ENCODE results near the gene GSTP1. TPM values are rescaled to one million over a fixed set of nuclear protein-coding genes. Genes with fewer than 3 reads are reported as not detected.
"Not testable (repeated sequence)": the region's sequence is repeated elsewhere in the genome, so short reads cannot be mapped to it uniquely, and the experiment has no call there.

Gene GSTP1
- polyA plus RNA-seq, 1 of the 3 experiments (the other 2 are of a cell fraction): 745 TPM

DNA sequence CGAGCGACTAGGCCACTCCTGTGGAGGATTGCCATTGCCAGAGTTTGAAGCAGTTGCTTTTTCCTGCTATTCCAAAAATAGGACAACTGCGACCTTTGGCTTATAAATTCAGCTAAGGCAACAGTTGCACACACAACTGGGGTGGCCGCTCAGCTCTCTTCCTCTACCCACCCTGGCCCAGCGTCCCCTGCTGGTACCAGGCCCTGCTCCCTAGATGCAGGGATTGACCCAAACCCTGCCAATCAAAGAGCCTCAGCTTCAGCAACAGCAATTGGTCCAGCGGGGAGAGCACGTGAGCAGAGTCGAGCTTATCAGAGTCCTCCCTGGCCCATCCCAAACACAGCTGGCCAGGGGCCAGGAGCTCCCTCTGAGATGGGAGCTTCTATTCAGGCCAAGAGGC is 38.3 kb upstream of the GSTP1 start:
- H3K27ac ChIP-seq (ENCODE audit: low read depth in 2 of 2, low read length in 1 of 2): no peak overlapping the region
- no peaks in the 10 kb centered on the region for H4K20me1 ChIP-seq (ENCODE audit: insufficient read depth)
- no peak overlapping the region for H2AFZ ChIP-seq (ENCODE audit: low read depth)
- no peaks in the 10 kb centered on the region for H3F3A ChIP-seq (replicated peaks; ENCODE audit: insufficient read depth)
- no peak overlapping the region for H3K4me2 ChIP-seq
- no peak overlapping the region for H3K4me3 ChIP-seq (ENCODE audit: low read depth in 2 of 2, low read length in 1 of 2)
- WGBS (ENCODE audit: low lambda C conversion rate): 77% methylated on average over 6 of the region's 8 CpGs
- H3K9me2 ChIP-seq: no peaks in the 10 kb centered on the region
- no peaks in the 10 kb centered on the region for H3K27me3 ChIP-seq (ENCODE audit: insufficient read depth)
- ChIA-PET POLR2A (no interaction called here), CTCF (interaction anchor here (1.0 to 1.9 kb wide), 2 partner anchors 25 to 27 kb away, joined by 3 to 4 read pairs; no protein-coding TSS in a partner anchor)
- no peaks in the 10 kb centered on the region for H3K79me2 ChIP-seq (ENCODE audit: insufficient read depth)
- no peak overlapping the region for H3K9ac ChIP-seq
- H3K9me3 ChIP-seq: no peaks in the 10 kb centered on the region
- no peaks in the 10 kb centered on the region for H3K4me1 ChIP-seq (ENCODE audit: control insufficient read depth in 1 of 2, insufficient read depth in 2 of 2, low read depth in 1 of 2, low read length in 1 of 2)
- DNase-seq: no peak
- TF ChIP-seq, protein P1, sequence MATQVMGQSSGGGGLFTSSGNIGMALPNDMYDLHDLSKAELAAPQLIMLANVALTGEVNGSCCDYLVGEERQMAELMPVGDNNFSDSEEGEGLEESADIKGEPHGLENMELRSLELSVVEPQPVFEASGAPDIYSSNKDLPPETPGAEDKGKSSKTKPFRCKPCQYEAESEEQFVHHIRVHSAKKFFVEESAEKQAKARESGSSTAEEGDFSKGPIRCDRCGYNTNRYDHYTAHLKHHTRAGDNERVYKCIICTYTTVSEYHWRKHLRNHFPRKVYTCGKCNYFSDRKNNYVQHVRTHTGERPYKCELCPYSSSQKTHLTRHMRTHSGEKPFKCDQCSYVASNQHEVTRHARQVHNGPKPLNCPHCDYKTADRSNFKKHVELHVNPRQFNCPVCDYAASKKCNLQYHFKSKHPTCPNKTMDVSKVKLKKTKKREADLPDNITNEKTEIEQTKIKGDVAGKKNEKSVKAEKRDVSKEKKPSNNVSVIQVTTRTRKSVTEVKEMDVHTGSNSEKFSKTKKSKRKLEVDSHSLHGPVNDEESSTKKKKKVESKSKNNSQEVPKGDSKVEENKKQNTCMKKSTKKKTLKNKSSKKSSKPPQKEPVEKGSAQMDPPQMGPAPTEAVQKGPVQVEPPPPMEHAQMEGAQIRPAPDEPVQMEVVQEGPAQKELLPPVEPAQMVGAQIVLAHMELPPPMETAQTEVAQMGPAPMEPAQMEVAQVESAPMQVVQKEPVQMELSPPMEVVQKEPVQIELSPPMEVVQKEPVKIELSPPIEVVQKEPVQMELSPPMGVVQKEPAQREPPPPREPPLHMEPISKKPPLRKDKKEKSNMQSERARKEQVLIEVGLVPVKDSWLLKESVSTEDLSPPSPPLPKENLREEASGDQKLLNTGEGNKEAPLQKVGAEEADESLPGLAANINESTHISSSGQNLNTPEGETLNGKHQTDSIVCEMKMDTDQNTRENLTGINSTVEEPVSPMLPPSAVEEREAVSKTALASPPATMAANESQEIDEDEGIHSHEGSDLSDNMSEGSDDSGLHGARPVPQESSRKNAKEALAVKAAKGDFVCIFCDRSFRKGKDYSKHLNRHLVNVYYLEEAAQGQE (IDR thresholded peaks at IDR 0.05; ENCODE audit: low read depth, low read length): no peak
- TF ChIP-seq, protein P2, sequence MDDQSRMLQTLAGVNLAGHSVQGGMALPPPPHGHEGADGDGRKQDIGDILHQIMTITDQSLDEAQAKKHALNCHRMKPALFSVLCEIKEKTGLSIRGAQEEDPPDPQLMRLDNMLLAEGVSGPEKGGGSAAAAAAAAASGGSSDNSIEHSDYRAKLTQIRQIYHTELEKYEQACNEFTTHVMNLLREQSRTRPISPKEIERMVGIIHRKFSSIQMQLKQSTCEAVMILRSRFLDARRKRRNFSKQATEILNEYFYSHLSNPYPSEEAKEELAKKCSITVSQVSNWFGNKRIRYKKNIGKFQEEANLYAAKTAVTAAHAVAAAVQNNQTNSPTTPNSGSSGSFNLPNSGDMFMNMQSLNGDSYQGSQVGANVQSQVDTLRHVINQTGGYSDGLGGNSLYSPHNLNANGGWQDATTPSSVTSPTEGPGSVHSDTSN (IDR thresholded peaks at IDR 0.05): no peak
- TF ChIP-seq, protein P3, sequence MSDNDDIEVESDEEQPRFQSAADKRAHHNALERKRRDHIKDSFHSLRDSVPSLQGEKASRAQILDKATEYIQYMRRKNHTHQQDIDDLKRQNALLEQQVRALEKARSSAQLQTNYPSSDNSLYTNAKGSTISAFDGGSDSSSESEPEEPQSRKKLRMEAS (IDR thresholded peaks at IDR 0.05; ENCODE audit: low read depth): no peak
- TF ChIP-seq, protein P4, sequence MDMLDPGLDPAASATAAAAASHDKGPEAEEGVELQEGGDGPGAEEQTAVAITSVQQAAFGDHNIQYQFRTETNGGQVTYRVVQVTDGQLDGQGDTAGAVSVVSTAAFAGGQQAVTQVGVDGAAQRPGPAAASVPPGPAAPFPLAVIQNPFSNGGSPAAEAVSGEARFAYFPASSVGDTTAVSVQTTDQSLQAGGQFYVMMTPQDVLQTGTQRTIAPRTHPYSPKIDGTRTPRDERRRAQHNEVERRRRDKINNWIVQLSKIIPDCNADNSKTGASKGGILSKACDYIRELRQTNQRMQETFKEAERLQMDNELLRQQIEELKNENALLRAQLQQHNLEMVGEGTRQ (IDR thresholded peaks at IDR 0.05; ENCODE audit: borderline replicate concordance, low read depth, low read length): no peak
- TF ChIP-seq, protein P5, sequence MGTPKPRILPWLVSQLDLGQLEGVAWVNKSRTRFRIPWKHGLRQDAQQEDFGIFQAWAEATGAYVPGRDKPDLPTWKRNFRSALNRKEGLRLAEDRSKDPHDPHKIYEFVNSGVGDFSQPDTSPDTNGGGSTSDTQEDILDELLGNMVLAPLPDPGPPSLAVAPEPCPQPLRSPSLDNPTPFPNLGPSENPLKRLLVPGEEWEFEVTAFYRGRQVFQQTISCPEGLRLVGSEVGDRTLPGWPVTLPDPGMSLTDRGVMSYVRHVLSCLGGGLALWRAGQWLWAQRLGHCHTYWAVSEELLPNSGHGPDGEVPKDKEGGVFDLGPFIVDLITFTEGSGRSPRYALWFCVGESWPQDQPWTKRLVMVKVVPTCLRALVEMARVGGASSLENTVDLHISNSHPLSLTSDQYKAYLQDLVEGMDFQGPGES (IDR thresholded peaks at IDR 0.05; ENCODE audit: low read depth, low read length): no peak
- no peak for TF ChIP-seq EZH2phosphoT487 (IDR thresholded peaks at IDR 0.05; ENCODE audit: borderline replicate concordance, low read depth)
- no peak for TF ChIP-seq TCF12 (IDR thresholded peaks at IDR 0.05)
- TF ChIP-seq TEAD4 (IDR thresholded peaks at IDR 0.05; ENCODE audit: borderline replicate concordance, insufficient read depth): no peak
- no peak for TF ChIP-seq TAF1 (IDR thresholded peaks at IDR 0.05; ENCODE audit: borderline replicate concordance, low read depth, low read length)
- TF ChIP-seq, protein P6, sequence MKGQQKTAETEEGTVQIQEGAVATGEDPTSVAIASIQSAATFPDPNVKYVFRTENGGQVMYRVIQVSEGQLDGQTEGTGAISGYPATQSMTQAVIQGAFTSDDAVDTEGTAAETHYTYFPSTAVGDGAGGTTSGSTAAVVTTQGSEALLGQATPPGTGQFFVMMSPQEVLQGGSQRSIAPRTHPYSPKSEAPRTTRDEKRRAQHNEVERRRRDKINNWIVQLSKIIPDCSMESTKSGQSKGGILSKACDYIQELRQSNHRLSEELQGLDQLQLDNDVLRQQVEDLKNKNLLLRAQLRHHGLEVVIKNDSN (IDR thresholded peaks at IDR 0.05; ENCODE audit: borderline replicate concordance, low read depth): no peak
- no peak for TF ChIP-seq FOSL2 (IDR thresholded peaks at IDR 0.05; ENCODE audit: borderline replicate concordance, low read depth)
- TF ChIP-seq RXRA (IDR thresholded peaks at IDR 0.05; ENCODE audit: borderline replicate concordance, low read depth): no peak
- TF ChIP-seq RFX5 (IDR thresholded peaks at IDR 0.05; ENCODE audit: low read length): no peak
- no peak for TF ChIP-seq YY1 (IDR thresholded peaks at IDR 0.05; ENCODE audit: low read depth)
- TF ChIP-seq FOXM1 (IDR thresholded peaks at IDR 0.05; ENCODE audit: low read depth): no peak
- TF ChIP-seq EP300 (IDR thresholded peaks at IDR 0.05; ENCODE audit: borderline replicate concordance in 1 of 2, low read depth in 1 of 2, low read length in 1 of 2): no peak
- H3K36me3 ChIP-seq (replicated peaks in 1 of 2; ENCODE audit: control insufficient read depth in 1 of 2, insufficient read depth in 2 of 2, low read length in 1 of 2): no peaks in the 10 kb centered on the region

DNA sequence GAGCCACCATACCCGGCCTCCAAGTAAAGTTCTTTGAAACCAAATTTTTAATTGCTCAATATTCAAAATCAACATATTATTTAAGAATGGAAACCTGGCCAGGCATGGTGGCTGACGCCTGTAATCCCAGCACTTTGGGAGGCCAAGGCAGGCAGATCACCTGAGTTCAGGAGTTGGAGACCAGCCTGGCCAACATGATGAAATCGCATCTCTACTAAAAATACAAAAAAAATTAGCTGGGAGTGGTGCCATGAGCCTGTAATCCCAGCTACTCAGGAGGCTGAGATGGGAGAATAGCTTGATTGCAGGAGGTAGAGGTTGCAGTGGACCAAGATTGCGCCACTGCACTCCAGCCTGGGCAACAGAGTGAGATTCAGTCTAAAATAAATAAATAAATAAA is 35.5 kb upstream of the GSTP1 start:
- H2AFZ ChIP-seq (ENCODE audit: low read depth); H3K9me2 ChIP-seq; H3K36me3 ChIP-seq (replicated peaks in 1 of 2; ENCODE audit: control insufficient read depth in 1 of 2, insufficient read depth in 2 of 2, low read length in 1 of 2); H3F3A ChIP-seq (replicated peaks; ENCODE audit: insufficient read depth); H3K9ac ChIP-seq; H3K4me3 ChIP-seq (ENCODE audit: low read depth in 2 of 2, low read length in 1 of 2); H3K27ac ChIP-seq (ENCODE audit: low read depth in 2 of 2, low read length in 1 of 2); POLR2A ChIA-PET; H3K79me2 ChIP-seq (ENCODE audit: insufficient read depth); DNase-seq; H3K4me1 ChIP-seq (ENCODE audit: control insufficient read depth in 1 of 2, insufficient read depth in 2 of 2, low read depth in 1 of 2, low read length in 1 of 2); H3K9me3 ChIP-seq; H3K4me2 ChIP-seq; H3K27me3 ChIP-seq (ENCODE audit: insufficient read depth); H4K20me1 ChIP-seq (ENCODE audit: insufficient read depth): not testable (repeated sequence)
- WGBS (ENCODE audit: low lambda C conversion rate): 68% methylated on average over 4 of the region's 4 CpGs
- CTCF ChIA-PET: interaction anchor here (1.1 kb wide), 1 partner anchor 13 kb away, joined by 3 read pairs; no protein-coding TSS in a partner anchor
